KG1 (cell line): Measurements from ENCODE around the gene SLC7A5.
"Not testable (repeated sequence)": the region's sequence is repeated elsewhere in the genome, so short reads cannot be mapped to it uniquely, and the experiment has no call there.

Experiments
- DNase-seq: peaks from one replicate; lab custom pipeline; 2025; lab: John Stamatoyannopoulos, UW

SLC7A5 gene

DNA sequence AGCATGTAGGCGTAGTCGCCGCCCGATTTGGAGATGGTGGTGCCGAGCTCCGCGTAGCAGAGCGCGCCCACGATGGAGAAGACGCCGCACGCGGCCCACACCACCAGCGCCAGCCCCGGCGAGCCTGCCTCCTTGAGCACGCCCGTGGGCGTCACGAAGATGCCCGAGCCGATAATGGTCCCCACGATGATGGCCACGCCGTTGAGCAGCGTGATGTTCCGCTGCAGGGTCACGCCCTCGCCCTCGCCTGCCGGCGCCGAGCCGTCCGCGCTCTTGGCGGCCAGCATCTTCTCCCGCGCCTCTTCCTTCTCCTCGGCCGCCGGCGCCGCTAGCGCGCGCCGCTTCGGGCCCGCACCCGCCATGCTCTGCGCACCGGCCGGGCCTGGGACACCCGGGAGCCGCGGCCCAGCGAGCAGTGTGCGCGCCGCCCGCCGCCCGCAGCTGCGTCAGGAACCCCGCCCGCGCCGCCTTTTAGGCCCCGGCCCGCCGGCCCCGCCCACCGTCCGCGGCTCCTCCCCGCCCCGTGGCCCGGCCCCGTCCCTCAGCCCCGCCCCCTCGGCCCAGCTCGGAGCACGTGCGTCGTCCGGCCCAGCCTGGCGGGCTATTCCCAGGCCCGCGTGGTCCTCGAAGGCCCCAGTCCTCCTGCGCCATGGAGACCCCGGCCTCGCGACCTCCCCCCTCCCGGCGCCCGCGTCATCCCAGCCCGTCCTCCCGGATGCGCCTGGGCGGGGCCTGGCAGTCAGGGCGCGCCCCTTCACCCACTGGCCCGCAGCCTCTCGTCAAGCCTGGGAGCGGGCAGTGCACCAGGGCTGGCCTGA lies at the start of gene SLC7A5:
SLC7A5 (minus strand) TSS at position 447 of the 818 bp plus-strand sequence; CDS start at position 362, 85 bp downstream.
- DNase-seq, result peak; percentile 15

DNA sequence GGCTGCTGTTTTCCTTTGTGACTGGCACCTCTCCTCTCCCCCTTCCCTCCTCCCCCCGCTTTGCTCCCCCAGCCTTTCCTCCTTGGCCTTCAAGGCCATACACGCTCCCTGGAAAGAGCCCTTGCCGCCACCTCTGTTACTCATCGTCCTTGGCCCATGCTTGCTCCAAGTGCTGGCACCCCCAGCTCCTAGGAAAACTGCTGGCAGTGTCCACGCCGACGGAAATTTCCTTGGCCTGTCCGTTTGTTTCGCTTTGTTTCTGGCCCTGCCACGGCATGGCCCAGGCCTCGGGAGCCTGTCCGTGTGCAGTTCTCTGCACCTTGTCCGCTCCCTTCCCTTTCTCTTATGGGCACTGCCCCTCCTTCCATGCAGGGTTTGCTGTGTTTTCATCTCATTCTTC lies 49.0 kb upstream of the SLC7A5 start:
- no peak for DNase-seq

DNA sequence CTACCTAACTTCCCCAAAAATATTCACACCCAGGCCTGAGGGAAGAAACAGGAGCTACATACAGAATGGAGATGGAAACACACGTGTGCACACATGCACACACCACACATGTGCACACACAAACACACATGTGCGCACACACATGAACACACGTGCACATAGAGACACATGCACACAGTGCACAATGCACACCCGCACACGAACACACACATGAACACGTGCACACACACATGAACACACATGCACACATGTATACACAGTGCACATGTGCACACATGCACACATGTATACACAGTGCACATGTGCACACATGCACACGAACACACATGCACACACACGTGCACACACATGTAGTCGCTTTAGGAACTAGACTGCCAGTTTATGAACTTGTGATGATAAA lies 48.2 kb upstream of the SLC7A5 start:
- no peak for DNase-seq

DNA sequence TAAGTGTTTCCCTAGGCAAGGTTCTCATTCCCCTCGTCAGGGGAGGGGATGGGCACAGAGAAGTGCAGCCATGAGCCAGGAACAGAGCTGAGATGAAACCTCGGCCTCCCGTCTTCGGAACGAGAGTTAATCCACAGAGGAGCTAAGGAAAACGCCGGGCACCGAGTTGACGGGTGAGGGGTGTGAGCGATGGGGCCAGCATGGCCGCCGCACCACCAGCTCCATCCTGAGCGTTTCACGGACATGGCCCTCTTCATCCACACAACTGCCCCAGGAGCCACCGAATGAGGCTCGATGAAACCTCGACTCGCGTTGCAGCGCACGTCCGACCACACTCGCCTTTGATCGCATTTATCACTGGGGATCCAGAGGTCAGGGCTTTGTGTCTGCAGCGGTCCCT lies 45.5 kb upstream of the SLC7A5 start:
- DNase-seq, result no peak

DNA sequence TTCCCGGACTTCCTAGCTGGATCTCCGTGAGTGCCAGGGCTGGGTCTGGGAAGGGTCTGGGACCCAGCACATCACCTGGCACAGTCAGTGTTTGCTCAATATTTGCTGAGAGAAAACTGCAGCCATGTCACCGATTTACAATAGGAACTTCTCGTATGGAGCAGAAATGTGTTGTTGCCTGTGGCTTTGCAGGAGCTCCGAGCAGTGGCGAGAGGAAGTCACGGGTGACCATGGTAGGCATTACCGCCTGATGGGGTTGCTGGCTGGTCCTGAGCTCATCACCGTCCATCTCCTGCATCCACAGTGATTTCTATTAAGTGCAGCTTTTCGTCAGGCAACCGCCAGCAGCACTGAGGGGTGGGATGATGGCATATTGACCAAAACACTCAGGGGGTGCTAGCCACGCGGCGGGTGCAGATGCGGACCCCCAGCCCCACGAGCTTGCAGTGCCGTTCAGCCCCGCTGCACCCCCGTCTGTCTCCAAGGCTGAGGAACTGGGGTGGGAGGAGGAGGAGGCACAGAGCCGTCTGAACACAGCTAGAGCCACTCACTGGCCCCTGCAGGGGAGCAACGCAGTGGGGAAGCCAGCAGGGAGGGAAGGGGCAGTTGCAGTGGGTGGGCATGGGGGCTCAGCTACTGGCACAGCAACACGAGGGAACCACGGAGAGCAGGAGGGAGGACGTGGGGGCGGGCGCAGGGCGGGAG lies 44.9 kb upstream of the SLC7A5 start:
- not testable (repeated sequence) for DNase-seq

DNA sequence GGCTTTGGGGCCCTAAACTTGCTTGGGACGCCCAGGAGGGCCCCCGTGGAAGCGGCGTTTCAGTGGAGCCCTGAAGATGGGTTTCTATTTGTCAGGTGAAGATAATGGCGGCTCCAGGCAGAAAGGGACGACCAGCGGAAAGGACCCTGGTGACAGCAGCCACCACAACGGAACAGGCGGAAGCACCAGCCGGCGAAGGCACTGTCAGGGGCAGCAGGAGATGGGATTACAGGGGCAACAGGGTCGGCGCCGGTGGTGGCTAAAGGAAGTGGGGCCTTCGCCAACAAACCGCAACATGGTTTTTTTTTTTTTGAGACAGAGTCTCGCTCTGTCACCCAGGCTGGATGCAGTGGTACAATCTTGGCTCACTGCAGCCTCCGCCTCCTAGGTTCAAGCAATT lies 43.4 kb upstream of the SLC7A5 start:
- not testable (repeated sequence) for DNase-seq

DNA sequence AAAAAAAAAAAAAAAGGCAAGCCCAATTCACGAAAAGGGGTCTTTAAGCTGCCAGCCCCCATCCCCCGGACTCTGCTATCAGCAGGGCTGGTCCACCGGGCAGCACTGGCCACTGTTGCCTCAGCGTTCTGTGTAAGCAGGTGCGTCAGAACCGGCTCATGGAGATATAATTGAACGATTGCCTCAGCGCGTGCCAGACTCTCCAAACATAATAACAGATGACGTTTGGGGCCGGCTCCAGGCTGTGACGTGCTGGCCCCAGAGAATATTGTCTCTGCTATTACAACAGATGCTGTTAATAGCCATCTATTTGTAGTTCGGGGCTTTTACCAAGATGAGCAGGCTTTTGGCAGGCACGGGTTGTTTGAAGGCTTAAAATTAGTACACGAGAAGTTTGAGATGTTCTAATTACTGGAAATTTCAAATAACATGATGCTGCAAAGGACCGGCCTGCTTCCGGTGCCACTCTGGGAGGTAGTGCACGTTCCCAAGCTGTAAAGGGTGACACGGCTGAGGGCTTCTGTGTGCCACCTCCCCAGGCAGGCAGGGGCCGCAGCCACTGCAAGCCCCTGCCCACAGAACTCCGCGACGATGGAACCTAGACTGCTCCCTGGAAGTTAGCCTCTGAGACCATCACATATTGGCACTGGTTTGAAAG lies 41.9 kb upstream of the SLC7A5 start:
- DNase-seq, result not testable (repeated sequence)

DNA sequence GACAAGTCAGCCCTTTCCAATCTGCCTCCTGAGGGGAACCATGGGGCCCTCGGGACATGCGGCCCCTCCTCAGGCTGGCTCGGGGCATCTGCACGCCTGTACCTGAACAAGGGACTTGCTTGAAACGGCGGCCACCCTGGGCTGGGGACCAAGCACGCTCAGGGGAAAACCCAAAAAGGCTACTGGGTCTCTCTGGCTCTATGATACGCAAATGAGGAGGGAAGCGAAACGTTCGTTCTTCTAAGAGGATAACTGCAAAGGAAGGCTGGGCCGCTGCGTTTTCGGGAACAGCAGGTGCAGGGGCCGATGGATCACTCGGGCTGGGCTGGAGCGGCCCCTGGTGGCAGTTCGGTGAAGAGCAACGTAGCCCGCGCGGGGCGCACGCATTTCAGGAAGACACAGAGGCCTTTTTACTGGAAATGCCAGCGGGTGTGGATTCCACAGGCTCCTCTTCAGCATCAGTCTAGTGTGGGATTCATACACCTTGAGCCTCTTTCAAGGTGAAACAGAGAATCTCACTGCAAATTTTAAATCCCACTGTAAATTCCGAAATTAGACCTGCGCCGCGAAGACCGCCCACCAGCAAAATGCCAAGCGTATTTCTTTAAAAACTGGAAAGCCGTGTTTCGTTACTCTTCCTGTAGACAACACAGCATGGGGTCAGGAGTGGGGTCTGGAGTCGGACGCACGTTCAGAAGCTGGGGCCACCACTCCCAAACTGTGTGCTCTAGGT lies 40.1 kb upstream of the SLC7A5 start:
- peak; percentile 63 for DNase-seq

DNA sequence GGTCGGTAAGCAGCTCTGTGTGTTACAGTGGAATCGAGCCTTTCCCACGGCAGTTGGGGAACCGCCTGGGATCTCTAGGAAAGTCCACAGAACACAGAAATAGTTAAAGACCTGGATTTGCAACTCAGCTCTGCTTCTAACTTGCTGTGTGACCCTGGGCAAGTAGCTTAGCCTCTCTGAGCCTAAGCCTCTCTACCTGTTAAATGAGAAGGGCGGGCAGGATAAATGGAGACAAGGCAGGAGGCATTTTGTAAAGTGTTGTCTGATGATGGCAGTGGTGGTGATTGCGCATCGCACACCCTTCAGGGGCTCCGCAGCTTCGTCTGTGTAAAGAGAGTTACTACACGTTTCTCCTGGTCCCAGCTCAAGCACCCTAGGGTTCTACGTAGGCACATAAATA lies 38.8 kb upstream of the SLC7A5 start:
- DNase-seq, result not testable (repeated sequence)

DNA sequence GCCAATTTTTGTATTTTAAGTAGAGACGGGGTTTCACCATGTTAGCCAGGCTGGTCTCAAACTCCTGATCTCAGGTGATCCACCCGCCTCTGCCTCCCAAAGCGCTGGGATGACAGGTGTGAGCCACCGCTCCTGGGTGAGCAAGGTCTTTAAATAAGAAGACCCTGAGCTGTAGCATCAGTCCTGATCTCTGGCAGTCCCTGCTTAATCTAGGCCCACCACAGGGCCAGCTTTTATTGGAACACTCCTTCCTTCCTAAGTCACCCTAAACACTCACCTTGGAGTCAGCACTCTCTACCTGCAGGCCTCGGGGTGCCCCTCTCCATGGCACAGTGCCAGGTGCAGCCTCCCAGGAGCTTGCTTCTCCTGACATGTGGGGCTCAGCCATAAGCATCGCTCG lies 36.2 kb upstream of the SLC7A5 start:
- DNase-seq, result not testable (repeated sequence)

DNA sequence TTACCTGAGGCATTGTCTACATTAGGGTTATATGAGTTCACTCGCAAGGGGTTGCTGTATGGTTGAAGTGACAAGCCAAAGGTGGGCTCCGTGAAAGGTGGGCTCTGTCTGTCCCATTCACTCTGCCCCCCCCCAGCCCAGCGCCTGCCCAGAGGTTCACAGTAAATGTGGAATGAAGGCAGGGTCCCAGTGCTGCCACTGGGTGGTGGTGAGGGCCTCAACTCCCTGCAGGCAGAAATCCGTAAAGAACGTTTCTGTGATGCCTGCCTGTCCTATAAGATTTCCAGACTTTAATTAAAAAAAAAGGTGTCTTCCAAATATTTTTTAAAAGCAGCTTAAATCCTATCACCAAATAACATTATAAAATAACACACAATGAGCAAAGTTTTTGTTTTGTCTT lies 35.7 kb upstream of the SLC7A5 start:
- DNase-seq, result not testable (repeated sequence)

DNA sequence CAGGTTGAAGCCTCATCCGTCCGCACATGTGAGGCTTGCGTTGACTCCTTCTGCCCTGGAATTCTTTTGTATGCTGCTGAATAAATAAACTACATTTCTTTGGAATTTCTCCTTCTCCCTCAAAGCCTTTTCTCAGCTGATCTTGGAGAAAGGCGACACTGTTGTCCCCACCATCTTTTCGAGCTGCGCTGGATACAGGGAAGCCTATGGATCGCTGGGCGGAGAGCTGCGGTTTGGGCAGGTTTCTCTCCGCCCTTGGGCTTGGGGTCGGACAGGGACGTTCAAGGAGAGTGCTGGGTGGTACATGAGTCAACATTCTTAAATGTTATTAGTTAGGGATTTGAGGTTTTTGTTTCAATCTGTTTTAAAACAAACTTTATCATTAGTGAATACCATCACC lies 31.2 kb upstream of the SLC7A5 start:
- not testable (repeated sequence) for DNase-seq

DNA sequence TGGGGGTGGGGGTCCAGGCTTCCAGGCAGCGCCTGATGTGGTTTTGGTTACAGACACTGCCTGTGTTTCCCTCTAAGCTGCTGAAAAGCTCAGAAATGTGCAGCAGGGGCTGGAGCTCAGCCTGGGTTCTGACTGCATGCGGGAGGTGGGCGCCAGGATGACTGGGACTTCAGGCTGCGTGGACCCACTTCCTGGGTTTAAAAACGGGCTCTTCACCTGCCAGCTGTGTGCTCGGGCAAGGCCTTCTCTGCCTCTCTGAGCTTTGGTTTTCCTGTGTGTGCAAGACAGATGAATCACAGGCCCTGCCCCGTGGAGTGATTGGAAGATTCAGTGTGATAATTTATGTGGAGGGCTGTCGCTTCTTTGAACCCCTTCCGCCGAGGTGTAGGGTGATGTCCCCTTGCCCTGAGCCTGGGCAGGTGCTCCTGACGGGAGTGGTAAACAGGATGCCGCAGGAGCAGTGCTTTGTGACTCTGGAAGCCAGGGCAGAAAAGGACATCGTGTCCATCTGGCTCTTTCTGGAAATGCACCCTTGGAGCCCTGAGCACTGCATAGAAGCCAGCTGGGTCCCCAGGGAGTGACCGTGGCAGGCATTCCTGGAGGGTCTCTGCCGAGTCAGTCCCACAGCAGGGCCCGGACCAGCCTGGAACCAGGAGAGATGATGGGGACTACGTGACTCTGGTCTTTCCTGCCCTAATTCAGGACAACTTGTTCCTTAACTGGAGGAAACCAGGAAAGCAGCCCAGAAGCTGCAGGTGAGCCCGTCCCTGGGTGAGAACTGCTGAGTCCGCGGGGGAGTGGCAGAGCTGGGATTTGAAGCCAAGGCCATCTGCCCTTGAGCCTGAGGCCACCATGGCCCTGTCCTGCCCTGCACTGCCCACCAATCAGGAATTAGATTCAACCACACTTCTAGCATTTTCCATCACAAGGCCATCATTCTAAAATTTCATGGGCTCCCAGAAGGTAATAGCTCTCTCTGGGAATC lies 28.5 kb upstream of the SLC7A5 start:
- DNase-seq, result no peak

DNA sequence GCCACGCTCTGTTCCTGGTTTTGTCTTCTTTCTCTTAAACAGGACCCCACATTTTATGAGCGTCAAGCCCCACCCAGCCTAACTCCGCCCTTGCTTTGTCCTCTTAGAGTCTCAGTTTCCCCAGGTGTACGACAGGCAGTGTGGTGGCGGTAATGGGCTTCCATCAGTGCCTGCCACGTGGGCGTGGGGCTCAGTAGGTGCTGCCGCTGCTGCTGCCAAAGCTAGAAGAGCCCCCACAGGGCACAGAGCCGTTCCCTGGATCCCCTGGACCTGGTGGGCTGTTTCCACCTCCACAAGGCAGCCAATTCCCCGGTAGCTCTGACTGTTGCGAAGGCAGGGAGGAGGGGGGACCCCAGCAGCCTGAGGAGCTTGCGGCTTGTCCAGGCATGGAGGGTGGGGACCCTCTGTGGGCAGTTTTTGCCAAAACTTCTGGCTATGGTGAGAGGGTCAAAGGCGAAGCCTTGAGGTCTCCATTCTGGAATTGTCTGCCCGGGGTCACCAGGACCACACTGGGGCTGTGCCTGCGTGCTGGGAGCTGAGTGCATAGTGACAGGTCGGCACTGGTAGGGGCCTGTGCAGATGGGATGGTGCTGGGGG lies 27.7 kb upstream of the SLC7A5 start:
- DNase-seq, result not testable (repeated sequence)

DNA sequence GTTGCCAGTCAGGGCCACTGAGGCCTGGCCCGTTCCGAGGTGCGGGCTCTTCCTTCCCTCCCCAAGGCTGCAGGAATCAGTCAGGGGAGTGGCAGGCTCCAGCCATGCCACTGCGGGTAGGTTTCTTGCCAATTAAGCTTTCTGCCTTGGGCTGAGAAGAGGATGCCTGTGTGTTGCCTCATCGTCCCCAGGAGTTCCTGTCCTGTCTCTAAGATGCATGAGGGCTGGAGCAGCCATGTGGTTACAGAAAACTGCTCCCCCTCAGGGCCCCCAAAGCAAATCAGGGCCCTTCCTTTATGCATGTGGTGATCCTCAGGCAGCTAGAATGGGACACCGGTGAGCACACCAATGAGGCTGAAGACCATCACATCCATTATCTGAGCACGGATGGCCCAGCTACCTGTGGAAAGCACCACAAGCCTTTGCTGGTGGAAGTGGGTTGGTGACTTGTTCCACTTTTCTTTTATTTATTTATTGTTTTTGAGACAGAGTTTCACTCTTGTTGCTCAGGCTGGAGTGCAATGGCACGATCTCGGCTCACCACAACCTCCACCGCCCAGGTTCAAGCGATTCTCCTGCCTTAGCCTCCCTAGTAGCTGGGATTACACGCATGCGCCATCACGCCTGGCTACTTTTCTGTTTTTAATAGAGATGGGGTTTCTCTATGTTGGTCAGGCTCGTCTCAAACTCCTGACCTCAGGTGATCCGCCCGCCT lies 27.0 kb upstream of the SLC7A5 start:
- DNase-seq, result not testable (repeated sequence)

DNA sequence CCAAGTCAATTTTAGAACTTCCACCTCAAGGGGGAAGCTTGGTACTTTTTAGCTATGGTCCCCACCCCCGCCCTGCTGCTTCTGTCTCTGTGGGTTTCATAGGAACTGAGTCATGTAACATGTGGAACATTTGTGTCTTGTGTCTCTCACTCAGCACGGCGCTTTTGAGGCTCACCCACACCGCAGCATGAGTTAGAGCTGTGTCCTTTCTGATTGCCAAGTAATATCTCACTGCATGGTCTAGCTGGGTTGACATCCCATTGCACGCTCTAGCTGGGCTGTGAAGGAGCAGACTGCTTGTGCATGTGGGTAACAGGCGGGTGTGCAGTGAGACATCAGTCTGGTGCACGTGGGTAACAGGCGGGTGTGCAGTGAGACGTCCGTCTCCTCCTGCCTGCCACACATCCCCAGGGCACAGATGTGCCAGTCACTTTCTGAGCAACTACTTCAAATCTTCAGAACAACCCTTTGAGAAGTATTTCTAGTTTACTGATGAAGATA lies 26.4 kb upstream of the SLC7A5 start:
- DNase-seq, result peak; percentile 48

DNA sequence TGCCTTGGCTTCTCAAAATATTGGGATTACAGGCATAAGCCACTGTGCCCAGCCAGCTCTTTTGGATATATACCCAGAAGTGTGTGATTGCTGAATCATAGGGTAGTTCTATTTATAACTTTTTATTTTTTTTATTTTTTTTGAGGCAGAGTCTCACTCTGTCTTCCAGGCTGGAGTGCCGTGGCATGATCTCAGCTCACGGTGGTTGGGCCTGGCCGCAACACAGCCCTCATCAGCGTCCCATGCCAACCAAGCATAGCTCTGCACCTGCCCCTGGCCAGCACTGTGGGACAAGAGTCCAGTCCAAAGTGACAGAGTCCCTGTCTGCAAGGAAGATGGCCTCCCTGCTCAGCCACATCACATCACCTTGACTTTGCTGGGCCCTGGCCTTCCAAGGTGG lies 24.7 kb upstream of the SLC7A5 start:
- DNase-seq, result not testable (repeated sequence)

DNA sequence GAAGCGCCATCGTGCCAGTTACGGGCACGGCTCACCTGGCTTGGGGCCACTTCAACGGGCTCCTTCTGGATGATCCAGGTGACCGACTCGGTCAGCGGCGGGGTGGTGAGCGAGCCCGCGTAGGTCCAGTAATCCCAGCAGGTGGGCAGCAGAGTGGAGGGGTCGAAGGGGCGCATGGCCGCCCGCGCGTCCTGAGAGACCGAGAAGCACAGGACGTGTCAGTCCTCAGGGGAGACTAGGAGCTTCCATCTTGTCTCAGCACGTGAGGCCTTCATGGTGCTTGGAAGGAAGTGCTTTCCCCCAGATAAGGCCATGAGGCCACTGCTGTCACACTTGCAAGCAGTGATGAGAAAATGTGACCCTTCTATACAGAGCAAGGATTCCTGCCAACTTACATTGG lies 22.5 kb upstream of the SLC7A5 start:
- DNase-seq, result no peak

DNA sequence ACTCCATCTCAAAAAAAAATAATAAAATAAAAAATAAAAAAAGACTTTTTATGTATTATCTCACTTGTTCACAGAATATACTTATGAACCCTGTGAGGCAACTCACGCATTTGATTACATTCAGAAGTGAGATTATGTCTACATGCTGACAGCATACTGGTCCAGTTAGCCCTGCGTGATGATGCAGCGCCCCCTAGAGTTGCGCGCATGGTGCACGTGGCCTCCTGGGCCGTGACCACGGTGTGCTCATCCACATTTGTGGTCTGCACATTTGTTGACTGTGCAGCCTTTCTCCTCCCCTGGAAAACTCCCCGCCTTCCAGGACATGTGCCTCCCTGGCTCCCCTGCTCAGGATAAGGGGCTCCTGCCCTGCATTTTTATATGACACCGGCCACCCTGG lies 20.5 kb upstream of the SLC7A5 start:
- DNase-seq, result not testable (repeated sequence)

DNA sequence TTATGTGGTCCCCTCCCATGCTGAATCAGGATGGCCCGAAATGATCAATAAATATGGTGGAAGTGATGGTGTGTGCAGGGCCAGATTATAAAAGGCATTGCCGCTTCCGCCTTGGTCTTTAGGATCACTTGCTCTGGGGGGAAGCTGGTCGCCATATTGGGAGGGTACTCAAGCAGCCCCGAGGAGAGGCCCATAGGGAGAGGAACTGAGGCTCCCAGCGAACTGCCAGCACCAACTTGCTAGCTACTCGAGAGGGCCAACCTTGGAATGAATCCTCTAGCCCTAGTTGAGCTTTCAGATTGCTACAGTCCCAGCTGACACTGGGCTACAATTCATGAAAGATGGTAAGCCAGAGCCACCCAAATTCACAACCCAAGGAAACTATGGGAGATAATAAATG lies 19.0 kb upstream of the SLC7A5 start:
- DNase-seq, result not testable (repeated sequence)
